Left colon (tissue), 2 donors: ENCODE results near the gene APBA3. TPM values are rescaled to one million over a fixed set of nuclear protein-coding genes. Genes with fewer than 3 reads are reported as not detected.
"Not testable (repeated sequence)": the region's sequence is repeated elsewhere in the genome, so short reads cannot be mapped to it uniquely, and the experiment has no call there.

ENCODE experiments used
- ATAC-seq: fragments of 200-7000 bp; cut with Tn5 transposase; one replicate; pipeline ENCODE4 v1.9.1; 2020; ENCODE audit warnings: mild to moderate bottlenecking, moderate library complexity
- DNase-seq, 2 donors: peaks; one replicate each; pipeline ENCODE4 v3.0.0-alpha.2; 2020
- intact Hi-C, 2 donors: fragments of 100-400 bp; cut with DNase I in 1 of 2; cut with micrococcal nuclease in 1 of 2; formaldehyde crosslinking; loops; one replicate each; pipeline versions ENCODE4 v1.11.2 to v1.14.0; 2022; cut with DNase I, micrococcal nuclease
- total RNA-seq, 2 donors: library from RNA; stranded (reverse); fragmentation: NEBNext Ultra II Directional; extraction: Animal tissue kit (Norgen Biotek cat#: 25700); gene quantifications; one replicate each; pipeline ENCODE4 v1.2.1, GENCODE V29; 2021
- donor health status: DM: no; HTN: no; CAD: no.
- donor health status: DM: yes; HTN: yes; CAD: no.

APBA3 gene
- total RNA-seq, 2 donors from 2014 or later = 15.4 to 17.5 TPM

GRCh38 chr19:3774621-3775373, 13.3 kb upstream of the APBA3 start:
- intact Hi-C loops = no loop called here
- no peak for DNase-seq
- ATAC-seq = no peak

- ATAC-seq (no peak), DNase-seq (no peak)
These were observed 12.5 kb upstream of the APBA3 start for GRCh38 chr19:3773814-3774515.

GRCh38 chr19:3771906-3772455, 10.5 kb upstream of the APBA3 start, which contains the start of gene RAX2:
RAX2 (minus strand) TSS chr19:3772228; CDS start chr19:3771742, 486 bp downstream.
- intact Hi-C loops = no loop called here
- DNase-seq (no peak), ATAC-seq (no peak)

More at GRCh38 chr19:3773814-3774515, 12.5 kb upstream of the APBA3 start:
- intact Hi-C loops = no loop called here

GRCh38 chr19:3771000-3771905, 9.8 kb upstream of the APBA3 start:
- intact Hi-C loops = no loop called here
- ATAC-seq (no peak), DNase-seq (no peak)

GRCh38 chr19:3770136-3770999, 8.9 kb upstream of the APBA3 start:
- no peak for DNase-seq
- ATAC-seq = no peak
- intact Hi-C loops = no loop called here

- intact Hi-C loops = no loop called here
- ATAC-seq (no peak), DNase-seq (no peak)
These were observed 8.0 kb upstream of the APBA3 start for GRCh38 chr19:3769494-3769893.

- intact Hi-C loops = no loop called here
- no peak for DNase-seq
- no peak for ATAC-seq
These were observed 7.2 kb upstream of the APBA3 start for GRCh38 chr19:3768748-3769099.

GRCh38 chr19:3768015-3768747, 6.7 kb upstream of the APBA3 start:
- ATAC-seq (no peak), DNase-seq (no peak)
- intact Hi-C loops = no loop called here

GRCh38 chr19:3767050-3767449, 5.6 kb upstream of the APBA3 start:
- ATAC-seq (no peak), DNase-seq (no peak)
- intact Hi-C loops = no loop called here

- DNase-seq (no peak), ATAC-seq (no peak)
- intact Hi-C loops = no loop called here
These were observed 5.0 kb upstream of the APBA3 start for GRCh38 chr19:3766520-3766919.

GRCh38 chr19:3765757-3766156, 4.3 kb upstream of the APBA3 start:
- DNase-seq, intact Hi-C loops, ATAC-seq: not testable (repeated sequence)

GRCh38 chr19:3765121-3765520, 3.6 kb upstream of the APBA3 start:
- ATAC-seq = no peak
- intact Hi-C loops = no loop called here

GRCh38 chr19:3762501-3763459, 1.3 kb upstream of the APBA3 start, which contains the start of gene MRPL54:
MRPL54 (plus strand) TSS chr19:3762682; CDS start chr19:3762701, 19 bp downstream.
- ATAC-seq (peak; percentile 90), DNase-seq (peak; percentile 99)
- intact Hi-C loops = no loop called here

More at GRCh38 chr19:3765121-3765520, 3.6 kb upstream of the APBA3 start:
- no peak for DNase-seq

- intact Hi-C loops = no loop called here
- no peak for DNase-seq
- ATAC-seq = no peak
These were observed 610 bp upstream of the APBA3 start for GRCh38 chr19:3762130-3762473.

GRCh38 chr19:3760871-3761361, 576 bp downstream of the APBA3 start:
- DNase-seq (no peak), ATAC-seq (no peak)
- intact Hi-C loops = no loop called here
